Cardiac fibroblast (primary cell): ENCODE measurements around the gene ZHX3.

Source experiments
- DNase-seq, 2 donors: peaks; one replicate each; pipeline versions ENCODE4 v3.0.0 to v3.0.0-alpha.2; 2010; ENCODE audit warnings: low read depth in 2 of 2
- H3K4me3 ChIP-seq, 2 donors: replicated peaks in 1 of 2; 1 replicate in 1 of 2; 2 replicates in 1 of 2; pipeline ENCODE4 v1.5.1; 2011; ENCODE audit warnings: low read depth in 2 of 2, low read length in 2 of 2, mild to moderate bottlenecking in 2 of 2, moderate library complexity in 1 of 2
- CTCF ChIP-seq: IDR thresholded peaks from one replicate; pipeline ENCODE4 v1.5.1; 2011; ENCODE audit warnings: low read depth, mild to moderate bottlenecking, low read length, inconsistent platforms

The ZHX3 gene

GRCh38 chr20:41317546-41318270 is at the start of gene ZHX3:
Gene ZHX3, minus strand, starts transcription at chr20:41317731. Its CDS starts 112,815 bp downstream, at chr20:41204916.
- DNase-seq, result peak; percentile 96 to 98
- no peak for TF ChIP-seq CTCF
- peak within 1 kb of the TSS; percentile 82 to 88 for H3K4me3 ChIP-seq

- DNase-seq, result no peak
- no peak for TF ChIP-seq CTCF
- no peak overlapping the region for H3K4me3 ChIP-seq
These were observed 49.8 kb upstream of the ZHX3 start for GRCh38 chr20:41367393-41367695.

GRCh38 chr20:41366546-41367392 is 49.2 kb upstream of the ZHX3 start, which contains the start of gene EMILIN3:
Gene EMILIN3, minus strand, starts transcription at chr20:41366818. Its CDS starts 184 bp downstream, at chr20:41366634.
- peak within 1 kb of the TSS; percentile 18 to 22 for H3K4me3 ChIP-seq
- no peak for DNase-seq
- no peak for TF ChIP-seq CTCF

- no peak for DNase-seq
- peak overlapping the region; percentile 18 to 22 for H3K4me3 ChIP-seq
- TF ChIP-seq CTCF, result no peak
These were observed 48.4 kb upstream of the ZHX3 start for GRCh38 chr20:41365777-41366545.

- no peak for TF ChIP-seq CTCF
- DNase-seq, result no peak
- no peak overlapping the region for H3K4me3 ChIP-seq
These were observed 47.6 kb upstream of the ZHX3 start for GRCh38 chr20:41364967-41365765.
